GM18951 (cell line): ENCODE measurements around the gene HBZ.
"Not testable (repeated sequence)": the region's sequence is repeated elsewhere in the genome, so short reads cannot be mapped to it uniquely, and the experiment has no call there.

ENCODE experiments used
- POLR2A ChIP-seq: IDR thresholded peaks from 4 replicates; pipeline ENCODE4 v1.6.1; 2011; ENCODE audit warnings: mild to moderate bottlenecking; ENCODE audit not compliant: insufficient read length, insufficient read depth; ENCODE audit errors: extremely low read depth
- in situ Hi-C: fragments of 300-500 bp; cut with MboI; formaldehyde crosslinking; loops from one replicate; pipeline ENCODE4 v1.12.0; 2022; ENCODE audit warnings: low sequenced_read_pairs, mixed read lengths, inconsistent platforms; ENCODE audit not compliant: unreplicated experiment

HBZ gene

DNA sequence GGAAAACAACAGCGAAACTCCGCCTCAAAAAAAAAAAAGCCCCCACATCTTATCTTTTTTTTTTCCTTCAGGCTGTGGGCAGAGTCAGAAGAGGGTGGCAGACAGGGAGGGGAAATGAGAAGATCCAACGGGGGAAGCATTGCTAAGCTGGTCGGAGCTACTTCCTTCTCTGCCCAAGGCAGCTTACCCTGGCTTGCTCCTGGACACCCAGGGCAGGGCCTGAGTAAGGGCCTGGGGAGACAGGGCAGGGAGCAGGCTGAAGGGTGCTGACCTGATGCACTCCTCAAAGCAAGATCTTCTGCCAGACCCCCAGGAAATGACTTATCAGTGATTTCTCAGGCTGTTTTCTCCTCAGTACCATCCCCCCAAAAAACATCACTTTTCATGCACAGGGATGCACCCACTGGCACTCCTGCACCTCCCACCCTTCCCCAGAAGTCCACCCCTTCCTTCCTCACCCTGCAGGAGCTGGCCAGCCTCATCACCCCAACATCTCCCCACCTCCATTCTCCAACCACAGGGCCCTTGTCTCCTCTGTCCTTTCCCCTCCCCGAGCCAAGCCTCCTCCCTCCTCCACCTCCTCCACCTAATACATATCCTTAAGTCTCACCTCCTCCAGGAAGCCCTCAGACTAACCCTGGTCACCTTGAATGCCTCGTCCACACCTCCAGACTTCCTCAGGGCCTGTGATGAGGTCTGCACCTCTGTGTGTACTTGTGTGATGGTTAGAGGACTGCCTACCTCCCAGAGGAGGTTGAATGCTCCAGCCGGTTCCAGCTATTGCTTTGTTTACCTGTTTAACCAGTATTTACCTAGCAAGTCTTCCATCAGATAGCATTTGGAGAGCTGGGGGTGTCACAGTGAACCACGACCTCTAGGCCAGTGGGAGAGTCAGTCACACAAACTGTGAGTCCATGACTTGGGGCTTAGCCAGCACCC, 22.8 kb downstream of the HBZ start:
- in situ Hi-C loops: no loop called here
- TF ChIP-seq POLR2A: no peak

DNA sequence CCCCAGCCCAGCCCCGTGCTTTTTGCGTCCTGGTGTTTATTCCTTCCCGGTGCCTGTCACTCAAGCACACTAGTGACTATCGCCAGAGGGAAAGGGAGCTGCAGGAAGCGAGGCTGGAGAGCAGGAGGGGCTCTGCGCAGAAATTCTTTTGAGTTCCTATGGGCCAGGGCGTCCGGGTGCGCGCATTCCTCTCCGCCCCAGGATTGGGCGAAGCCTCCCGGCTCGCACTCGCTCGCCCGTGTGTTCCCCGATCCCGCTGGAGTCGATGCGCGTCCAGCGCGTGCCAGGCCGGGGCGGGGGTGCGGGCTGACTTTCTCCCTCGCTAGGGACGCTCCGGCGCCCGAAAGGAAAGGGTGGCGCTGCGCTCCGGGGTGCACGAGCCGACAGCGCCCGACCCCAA, 23.6 kb downstream of the HBZ start:
- in situ Hi-C loops: not testable (repeated sequence)

DNA sequence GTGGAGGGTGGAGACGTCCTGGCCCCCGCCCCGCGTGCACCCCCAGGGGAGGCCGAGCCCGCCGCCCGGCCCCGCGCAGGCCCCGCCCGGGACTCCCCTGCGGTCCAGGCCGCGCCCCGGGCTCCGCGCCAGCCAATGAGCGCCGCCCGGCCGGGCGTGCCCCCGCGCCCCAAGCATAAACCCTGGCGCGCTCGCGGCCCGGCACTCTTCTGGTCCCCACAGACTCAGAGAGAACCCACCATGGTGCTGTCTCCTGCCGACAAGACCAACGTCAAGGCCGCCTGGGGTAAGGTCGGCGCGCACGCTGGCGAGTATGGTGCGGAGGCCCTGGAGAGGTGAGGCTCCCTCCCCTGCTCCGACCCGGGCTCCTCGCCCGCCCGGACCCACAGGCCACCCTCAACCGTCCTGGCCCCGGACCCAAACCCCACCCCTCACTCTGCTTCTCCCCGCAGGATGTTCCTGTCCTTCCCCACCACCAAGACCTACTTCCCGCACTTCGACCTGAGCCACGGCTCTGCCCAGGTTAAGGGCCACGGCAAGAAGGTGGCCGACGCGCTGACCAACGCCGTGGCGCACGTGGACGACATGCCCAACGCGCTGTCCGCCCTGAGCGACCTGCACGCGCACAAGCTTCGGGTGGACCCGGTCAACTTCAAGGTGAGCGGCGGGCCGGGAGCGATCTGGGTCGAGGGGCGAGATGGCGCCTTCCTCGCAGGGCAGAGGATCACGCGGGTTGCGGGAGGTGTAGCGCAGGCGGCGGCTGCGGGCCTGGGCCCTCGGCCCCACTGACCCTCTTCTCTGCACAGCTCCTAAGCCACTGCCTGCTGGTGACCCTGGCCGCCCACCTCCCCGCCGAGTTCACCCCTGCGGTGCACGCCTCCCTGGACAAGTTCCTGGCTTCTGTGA, 24.3 kb downstream of the HBZ start, which contains the start of gene HBA1:
Gene HBA1 (plus strand): TSS at position 204 of the 906 bp plus-strand sequence. CDS start 37 bp downstream, at position 241.
- in situ Hi-C loops: not testable (repeated sequence)

DNA sequence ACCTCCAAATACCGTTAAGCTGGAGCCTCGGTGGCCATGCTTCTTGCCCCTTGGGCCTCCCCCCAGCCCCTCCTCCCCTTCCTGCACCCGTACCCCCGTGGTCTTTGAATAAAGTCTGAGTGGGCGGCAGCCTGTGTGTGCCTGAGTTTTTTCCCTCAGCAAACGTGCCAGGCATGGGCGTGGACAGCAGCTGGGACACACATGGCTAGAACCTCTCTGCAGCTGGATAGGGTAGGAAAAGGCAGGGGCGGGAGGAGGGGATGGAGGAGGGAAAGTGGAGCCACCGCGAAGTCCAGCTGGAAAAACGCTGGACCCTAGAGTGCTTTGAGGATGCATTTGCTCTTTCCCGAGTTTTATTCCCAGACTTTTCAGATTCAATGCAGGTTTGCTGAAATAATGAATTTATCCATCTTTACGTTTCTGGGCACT, 25.0 kb downstream of the HBZ start:
- no peak for TF ChIP-seq POLR2A
- in situ Hi-C loops: no loop called here

DNA sequence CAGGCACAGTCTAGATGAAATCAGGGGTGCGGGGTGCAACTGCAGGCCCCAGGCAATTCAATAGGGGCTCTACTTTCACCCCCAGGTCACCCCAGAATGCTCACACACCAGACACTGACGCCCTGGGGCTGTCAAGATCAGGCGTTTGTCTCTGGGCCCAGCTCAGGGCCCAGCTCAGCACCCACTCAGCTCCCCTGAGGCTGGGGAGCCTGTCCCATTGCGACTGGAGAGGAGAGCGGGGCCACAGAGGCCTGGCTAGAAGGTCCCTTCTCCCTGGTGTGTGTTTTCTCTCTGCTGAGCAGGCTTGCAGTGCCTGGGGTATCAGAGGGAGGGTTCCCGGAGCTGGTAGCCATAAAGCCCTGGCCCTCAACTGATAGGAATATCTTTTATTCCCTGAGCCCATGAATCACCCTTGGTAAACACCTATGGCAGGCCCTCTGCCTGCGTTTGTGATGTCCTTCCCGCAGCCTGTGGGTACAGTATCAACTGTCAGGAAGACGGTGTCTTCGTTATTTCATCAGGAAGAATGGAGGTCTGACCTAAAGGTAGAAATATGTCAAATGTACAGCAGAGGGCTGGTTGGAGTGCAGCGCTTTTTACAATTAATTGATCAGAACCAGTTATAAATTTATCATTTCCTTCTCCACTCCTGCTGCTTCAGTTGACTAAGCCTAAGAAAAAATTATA, 25.7 kb downstream of the HBZ start:
- in situ Hi-C loops: no loop called here
- TF ChIP-seq POLR2A: no peak

DNA sequence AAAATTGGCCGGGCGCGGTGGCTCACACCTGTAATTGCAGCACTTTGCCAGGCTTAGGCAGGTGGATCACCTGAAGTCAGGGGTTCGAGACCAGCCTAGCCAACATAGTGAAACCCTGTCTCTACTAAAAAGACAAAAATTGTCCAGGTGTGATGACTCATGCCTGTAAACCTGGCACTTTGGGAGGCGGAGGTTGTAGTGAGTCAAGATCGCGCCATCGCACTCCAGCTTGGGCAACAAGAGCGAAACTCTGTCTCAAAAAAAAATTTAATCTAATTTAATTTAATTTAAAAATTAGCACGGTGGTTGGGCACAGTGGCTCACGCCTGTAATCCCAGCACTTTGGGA, 26.2 kb downstream of the HBZ start:
- no peak for TF ChIP-seq POLR2A
- in situ Hi-C loops: no loop called here

DNA sequence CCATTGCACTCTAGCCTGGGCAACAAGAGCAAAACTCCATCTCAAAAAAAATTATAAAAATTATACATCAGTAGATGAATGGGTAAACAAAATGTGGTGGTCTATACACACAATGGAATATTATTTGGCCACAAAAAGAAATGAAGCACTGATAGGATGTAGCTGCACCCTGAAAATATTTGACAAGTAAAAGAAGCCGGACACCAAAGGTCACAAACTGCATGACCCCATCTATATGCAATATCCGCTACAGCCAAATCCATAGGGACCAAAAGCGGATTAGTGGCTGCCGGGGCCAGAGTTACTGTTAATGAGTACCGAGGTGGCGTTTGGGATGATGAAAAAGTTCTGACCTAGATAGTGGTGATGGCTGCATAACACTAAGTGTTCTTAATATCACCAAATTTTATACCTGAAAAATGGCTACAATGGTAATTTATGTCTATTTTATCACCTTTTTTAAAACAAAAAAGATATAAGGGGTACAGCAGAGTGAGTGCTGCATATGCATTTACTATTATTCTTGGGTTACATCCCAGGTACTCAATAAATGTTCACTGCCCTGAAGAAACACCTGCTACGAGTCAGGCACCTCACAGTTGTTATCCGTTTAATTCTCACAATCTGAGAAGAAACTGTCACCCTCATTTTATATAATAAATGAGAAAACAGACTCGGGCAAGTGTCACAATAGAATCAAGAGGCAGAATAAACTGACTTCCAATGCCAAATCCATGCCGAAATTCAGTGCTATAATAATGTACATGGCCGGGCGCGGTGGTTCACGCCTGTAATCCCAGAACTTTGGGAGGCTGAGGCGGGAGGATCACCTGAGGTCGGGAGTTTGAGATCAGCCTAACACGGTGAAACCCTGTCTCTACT, 27.0 kb downstream of the HBZ start:
- in situ Hi-C loops: no loop called here
- no peak for TF ChIP-seq POLR2A

DNA sequence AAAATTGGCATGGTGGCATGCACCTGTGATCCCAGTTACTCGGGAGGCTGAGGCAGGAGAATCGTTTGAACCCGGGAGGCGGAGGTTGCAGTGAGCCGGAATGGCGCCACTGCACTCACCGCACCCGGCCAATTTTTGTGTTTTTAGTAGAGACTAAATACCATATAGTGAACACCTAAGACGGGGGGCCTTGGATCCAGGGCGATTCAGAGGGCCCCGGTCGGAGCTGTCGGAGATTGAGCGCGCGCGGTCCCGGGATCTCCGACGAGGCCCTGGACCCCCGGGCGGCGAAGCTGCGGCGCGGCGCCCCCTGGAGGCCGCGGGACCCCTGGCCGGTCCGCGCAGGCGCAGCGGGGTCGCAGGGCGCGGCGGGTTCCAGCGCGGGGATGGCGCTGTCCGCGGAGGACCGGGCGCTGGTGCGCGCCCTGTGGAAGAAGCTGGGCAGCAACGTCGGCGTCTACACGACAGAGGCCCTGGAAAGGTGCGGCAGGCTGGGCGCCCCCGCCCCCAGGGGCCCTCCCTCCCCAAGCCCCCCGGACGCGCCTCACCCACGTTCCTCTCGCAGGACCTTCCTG, 27.7 kb downstream of the HBZ start, which contains the start of gene HBQ1:
Gene HBQ1 (plus strand): TSS at position 359 of the 575 bp plus-strand sequence. CDS start 28 bp downstream, at position 387.
- in situ Hi-C loops: no loop called here
- TF ChIP-seq POLR2A: no peak

DNA sequence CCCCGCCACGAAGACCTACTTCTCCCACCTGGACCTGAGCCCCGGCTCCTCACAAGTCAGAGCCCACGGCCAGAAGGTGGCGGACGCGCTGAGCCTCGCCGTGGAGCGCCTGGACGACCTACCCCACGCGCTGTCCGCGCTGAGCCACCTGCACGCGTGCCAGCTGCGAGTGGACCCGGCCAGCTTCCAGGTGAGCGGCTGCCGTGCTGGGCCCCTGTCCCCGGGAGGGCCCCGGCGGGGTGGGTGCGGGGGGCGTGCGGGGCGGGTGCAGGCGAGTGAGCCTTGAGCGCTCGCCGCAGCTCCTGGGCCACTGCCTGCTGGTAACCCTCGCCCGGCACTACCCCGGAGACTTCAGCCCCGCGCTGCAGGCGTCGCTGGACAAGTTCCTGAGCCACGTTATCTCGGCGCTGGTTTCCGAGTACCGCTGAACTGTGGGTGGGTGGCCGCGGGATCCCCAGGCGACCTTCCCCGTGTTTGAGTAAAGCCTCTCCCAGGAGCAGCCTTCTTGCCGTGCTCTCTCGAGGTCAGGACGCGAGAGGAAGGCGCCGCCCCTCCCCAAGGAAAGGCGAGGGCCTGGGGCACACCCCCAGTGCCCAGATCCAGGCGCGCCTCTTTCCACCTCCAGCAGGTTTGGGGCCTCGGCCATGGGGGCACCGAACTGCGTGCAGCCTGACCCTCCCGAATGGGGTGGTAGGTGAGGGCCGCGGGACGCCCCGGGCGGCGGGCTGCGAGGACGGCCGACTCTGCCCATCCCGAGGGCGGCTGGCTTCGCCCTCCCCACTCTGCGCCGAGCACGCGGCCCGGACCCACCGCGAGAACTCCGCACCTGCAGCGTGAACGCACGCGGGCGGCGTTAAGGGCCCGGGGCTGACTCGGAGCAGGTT, 28.5 kb downstream of the HBZ start:
- in situ Hi-C loops: no loop called here
- TF ChIP-seq POLR2A: no peak

DNA sequence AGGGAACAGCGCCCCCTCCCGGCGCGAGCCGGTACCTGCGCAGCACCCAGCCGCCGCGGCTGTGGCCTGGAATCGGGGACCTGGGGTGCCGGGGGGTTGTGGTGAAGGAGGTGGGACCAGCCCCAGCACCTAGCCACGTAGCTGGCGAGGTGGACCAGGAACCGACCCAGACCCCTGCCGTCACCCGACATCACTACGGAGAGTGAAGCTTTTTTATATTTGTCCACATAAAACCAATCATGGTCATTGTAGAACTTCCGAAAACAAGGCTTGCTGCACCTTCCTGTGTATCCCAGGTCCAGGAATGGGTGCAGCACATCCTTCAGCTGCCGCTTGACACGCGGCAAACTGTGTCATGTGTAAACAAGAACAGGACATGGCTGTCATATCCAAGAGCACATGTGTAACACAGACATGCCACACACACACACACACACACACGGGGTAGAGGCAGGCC, 29.1 kb downstream of the HBZ start:
- no peak for TF ChIP-seq POLR2A
- in situ Hi-C loops: no loop called here

DNA sequence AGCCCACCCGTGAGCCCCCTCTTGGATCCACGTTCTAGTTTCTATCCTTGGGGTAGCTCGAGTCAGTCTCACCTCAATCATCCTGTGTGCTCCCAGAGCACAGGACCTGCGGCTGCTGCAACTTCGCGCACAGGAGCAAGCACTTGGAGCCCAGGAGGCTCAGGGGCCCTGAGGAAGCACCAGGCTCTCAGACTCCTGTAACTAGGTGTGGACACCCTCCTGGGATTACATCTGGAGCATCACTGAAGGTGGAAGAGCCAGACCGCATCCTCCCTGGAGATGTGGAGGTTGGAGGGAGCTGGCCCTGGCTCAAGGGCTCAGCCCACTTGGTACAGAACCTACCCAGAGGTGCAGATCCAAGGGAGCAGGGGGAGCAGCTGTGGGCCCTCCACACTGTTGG, 30.6 kb downstream of the HBZ start:
- in situ Hi-C loops: no loop called here
- no peak for TF ChIP-seq POLR2A
